DND-41 (cell line): ENCODE data around the gene PDILT.
"Not testable (repeated sequence)": the region's sequence is repeated elsewhere in the genome, so short reads cannot be mapped to it uniquely, and the experiment has no call there.

Experiments used
- ATAC-seq: fragments of 200-7000 bp; cut with Tn5 transposase; 3 replicates; pipeline ENCODE4 v1.9.1; 2021; ENCODE audit warnings: low read depth; ENCODE audit not compliant: insufficient read depth
- DNase-seq: peaks from one replicate; pipeline ENCODE4 v3.0.0-alpha.2; 2020
- H2AFZ ChIP-seq: 2 replicates; pipeline ENCODE4 v1.6.0; 2012; ENCODE audit warnings: low read depth, low read length
- H3K27ac ChIP-seq: 2 replicates; pipeline ENCODE4 v1.5.1; 2012; ENCODE audit warnings: low read length, inconsistent platforms
- H3K27me3 ChIP-seq: fragments of 200-600 bp; sonication (generic); 2 replicates; pipeline ENCODE4 v1.6.0; 2012; ENCODE audit warnings: low read length, mild to moderate bottlenecking, inconsistent platforms; ENCODE audit not compliant: insufficient read depth, poor library complexity
- H3K36me3 ChIP-seq: 2 replicates; pipeline ENCODE4 v1.5.1; 2012; ENCODE audit warnings: low read length, inconsistent platforms; ENCODE audit not compliant: insufficient read depth
- H3K4me1 ChIP-seq: 2 replicates; pipeline ENCODE4 v1.5.1; 2012; ENCODE audit warnings: mild to moderate bottlenecking, low read length; ENCODE audit not compliant: insufficient read depth
- H3K4me2 ChIP-seq: 2 replicates; pipeline ENCODE4 v1.6.0; 2012; ENCODE audit warnings: mild to moderate bottlenecking, moderate library complexity, low read length, inconsistent platforms; ENCODE audit not compliant: insufficient read depth
- H3K4me3 ChIP-seq, 2 experiments: fragments of 200-600 bp in 1 of 2; shearing (Covaris generic) in 1 of 2; 2 replicates each; pipeline ENCODE4 v1.5.1; 2012 to 2016; ENCODE audit warnings: inconsistent platforms in 2 of 2, low read length in 2 of 2, mild to moderate bottlenecking in 2 of 2, low read depth in 1 of 2, moderate library complexity in 1 of 2
- H3K79me2 ChIP-seq: 2 replicates; pipeline ENCODE4 v1.6.0; 2012; ENCODE audit warnings: low read length, inconsistent platforms; ENCODE audit not compliant: insufficient read depth
- H3K9ac ChIP-seq: 2 replicates; pipeline ENCODE4 v1.6.0; 2012; ENCODE audit warnings: low read depth, mild to moderate bottlenecking, inconsistent platforms, low read length, moderate library complexity
- H3K9me3 ChIP-seq: 2 replicates; pipeline ENCODE4 v1.5.1; 2012; ENCODE audit warnings: low read length, moderate library complexity, mild to moderate bottlenecking, inconsistent platforms; ENCODE audit not compliant: insufficient read depth, severe bottlenecking
- H4K20me1 ChIP-seq: 2 replicates; pipeline ENCODE4 v1.6.0; 2012; ENCODE audit warnings: low read length; ENCODE audit not compliant: insufficient read depth
- CTCF ChIP-seq: IDR thresholded peaks from 2 replicates; pipeline ENCODE4 v1.5.1; 2012; ENCODE audit warnings: borderline replicate concordance, low read length, moderate library complexity, mild to moderate bottlenecking; ENCODE audit not compliant: poor library complexity, severe bottlenecking; ENCODE audit errors: extremely low read depth
- EZH2 ChIP-seq: IDR thresholded peaks from 3 replicates; pipeline ENCODE4 v1.6.1; 2012; ENCODE audit warnings: borderline replicate concordance, low read depth, mild to moderate bottlenecking, moderate library complexity, low read length, inconsistent platforms; ENCODE audit not compliant: severe bottlenecking

Gene PDILT

DNA sequence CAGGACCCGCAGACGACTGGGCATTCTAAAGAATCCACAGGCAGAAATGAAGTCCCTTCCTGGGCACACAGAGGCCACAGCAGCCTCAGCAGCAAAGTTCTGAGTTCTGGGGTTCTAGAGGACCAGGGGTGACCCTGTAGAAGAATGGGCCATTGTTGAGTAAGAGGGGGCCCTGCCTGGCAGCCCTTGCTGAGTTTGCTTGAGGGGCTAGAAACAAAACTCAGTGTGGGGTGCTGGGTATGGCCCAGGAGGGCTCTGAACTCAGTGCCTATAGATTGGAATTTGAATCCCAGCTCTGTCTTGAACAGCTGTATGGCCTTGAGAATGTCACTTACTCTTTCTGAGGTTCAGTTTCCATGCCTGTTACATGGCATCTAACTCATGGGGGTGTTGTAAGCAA is at the start of gene PDILT:
TSS of gene PDILT (minus strand) at position 101 of the 400 bp plus-strand sequence. CDS start 5,437 bp downstream, outside the sequence.
- H3K9me3 ChIP-seq, result no peaks in the 10 kb centered on the region
- DNase-seq, result no peak
- H3K4me3 ChIP-seq, result no peak within 1 kb of the TSS
- no peak for ATAC-seq
- H3K27ac ChIP-seq, result no peak within 1 kb of the TSS
- no peaks in the 10 kb centered on the region for H3K27me3 ChIP-seq
- no peaks in the 10 kb centered on the region for H4K20me1 ChIP-seq
- no peaks in the 10 kb centered on the region for H3K36me3 ChIP-seq
- no peak within 1 kb of the TSS for H3K9ac ChIP-seq
- no peaks in the 10 kb centered on the region for H3K79me2 ChIP-seq
- no peak within 1 kb of the TSS for H2AFZ ChIP-seq
- no peaks in the 10 kb centered on the region for H3K4me1 ChIP-seq
- no peak within 1 kb of the TSS for H3K4me2 ChIP-seq
- TF ChIP-seq CTCF (no peak), EZH2 (no peak)

- H3K79me2 ChIP-seq, H3K4me2 ChIP-seq, H3K27ac ChIP-seq, H3K27me3 ChIP-seq, H3K9me3 ChIP-seq, H4K20me1 ChIP-seq, H3K9ac ChIP-seq, H2AFZ ChIP-seq, H3K4me1 ChIP-seq, ATAC-seq, DNase-seq, H3K4me3 ChIP-seq, H3K36me3 ChIP-seq: not testable (repeated sequence)
Observed at GRCh38 chr16:20453633-20454032, 49.1 kb upstream of the PDILT start.

GRCh38 chr16:20451364-20451763 is 46.8 kb upstream of the PDILT start, which contains the start of gene ACSM2A:
ACSM2A (plus strand) TSS chr16:20451521; CDS start chr16:20460115, 8,594 bp downstream.
- H3K36me3 ChIP-seq, H3K9ac ChIP-seq, ATAC-seq, H4K20me1 ChIP-seq, H3K4me2 ChIP-seq, H3K9me3 ChIP-seq, H3K27me3 ChIP-seq, H3K4me1 ChIP-seq, H2AFZ ChIP-seq, H3K79me2 ChIP-seq, DNase-seq, H3K27ac ChIP-seq, H3K4me3 ChIP-seq: not testable (repeated sequence)

GRCh38 chr16:20446652-20447393 is 42.3 kb upstream of the PDILT start:
- H3K27me3 ChIP-seq, H3K4me3 ChIP-seq, H3K4me1 ChIP-seq, H3K9ac ChIP-seq, H4K20me1 ChIP-seq, ATAC-seq, H2AFZ ChIP-seq, H3K79me2 ChIP-seq, H3K9me3 ChIP-seq, DNase-seq, H3K36me3 ChIP-seq, H3K4me2 ChIP-seq, H3K27ac ChIP-seq: not testable (repeated sequence)

DNA sequence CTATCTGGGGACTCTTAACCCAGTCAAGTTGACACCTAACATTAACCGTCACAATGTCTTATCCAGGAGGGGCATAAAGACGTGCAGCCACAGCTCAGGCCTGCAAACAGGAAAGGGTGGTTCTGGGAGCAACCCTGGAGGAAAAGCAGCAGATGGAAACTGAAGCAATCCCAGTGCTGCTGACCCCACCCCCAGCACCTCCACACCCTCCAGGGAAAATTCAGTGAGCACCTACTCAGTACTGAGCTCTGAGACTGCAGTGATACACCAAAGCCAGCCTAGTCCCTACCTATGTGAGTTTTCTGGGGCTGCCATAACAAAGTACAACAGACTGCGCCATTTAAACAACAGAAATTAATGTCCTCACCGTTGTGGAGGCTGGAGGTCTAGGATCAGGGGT is 37.3 kb upstream of the PDILT start:
- not testable (repeated sequence) for H3K9ac ChIP-seq, H4K20me1 ChIP-seq, ATAC-seq, DNase-seq, H2AFZ ChIP-seq, H3K27me3 ChIP-seq, H3K36me3 ChIP-seq, H3K27ac ChIP-seq, H3K79me2 ChIP-seq, H3K4me1 ChIP-seq, H3K4me2 ChIP-seq, H3K4me3 ChIP-seq, H3K9me3 ChIP-seq
